Measurements from ENCODE around the gene PIM1. TPM values are rescaled to one million over a fixed set of nuclear protein-coding genes. Genes with fewer than 3 reads are reported as not detected.

The PIM1 gene
- total RNA-seq, 1 donor from 2014 or later = 9.1 TPM

DNA sequence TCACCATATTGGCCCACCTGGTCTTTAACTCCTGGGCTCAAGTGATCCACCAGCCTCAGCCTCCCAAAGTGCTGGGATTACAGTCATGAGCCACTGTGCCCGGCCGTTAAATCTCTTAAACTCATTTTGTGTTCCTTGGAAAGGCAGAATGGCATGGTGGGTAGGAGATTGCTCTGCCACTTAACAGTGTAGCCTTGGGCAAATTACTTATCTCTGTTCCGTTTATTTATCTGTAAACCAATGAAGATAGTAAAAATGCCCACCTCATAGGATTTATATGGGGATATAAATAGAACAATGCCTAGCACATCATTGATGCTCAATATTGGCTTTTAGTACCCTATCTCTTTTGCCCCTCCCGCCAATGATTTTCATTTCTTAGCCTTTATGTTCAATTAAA lies 7.2 kb upstream of the PIM1 start:
- no peaks in the 10 kb centered on the region for H3K79me2 ChIP-seq (ENCODE audit: low read depth)
- H3K27me3 ChIP-seq = no peaks in the 10 kb centered on the region
- Mint-ChIP-seq H3K27ac (no peak overlapping the region), H3K4me1 (peaks cover 10% of the 10 kb centered on the region), H3K4me3 (no peak overlapping the region), H3K36me3 (no peaks in the 10 kb centered on the region), H3K9me3 (no peaks in the 10 kb centered on the region), H3K27me3 (ENCODE audit: insufficient read depth, low read depth) (peaks cover 12% of the 10 kb centered on the region)
- H4K20me1 ChIP-seq (ENCODE audit: low read depth) = no peaks in the 10 kb centered on the region
- no peaks in the 10 kb centered on the region for H3K36me3 ChIP-seq
- H3K9ac ChIP-seq = no peak overlapping the region
- H2AFZ ChIP-seq (replicated peaks) = no peak overlapping the region
- peaks cover 3% of the 10 kb centered on the region for H3K4me1 ChIP-seq
- TF ChIP-seq EZH2 (IDR thresholded peaks at IDR 0.05) (no peak), EZH2phosphoT487 (IDR thresholded peaks at IDR 0.05) (no peak)
- TF ChIP-seq, protein P1, sequence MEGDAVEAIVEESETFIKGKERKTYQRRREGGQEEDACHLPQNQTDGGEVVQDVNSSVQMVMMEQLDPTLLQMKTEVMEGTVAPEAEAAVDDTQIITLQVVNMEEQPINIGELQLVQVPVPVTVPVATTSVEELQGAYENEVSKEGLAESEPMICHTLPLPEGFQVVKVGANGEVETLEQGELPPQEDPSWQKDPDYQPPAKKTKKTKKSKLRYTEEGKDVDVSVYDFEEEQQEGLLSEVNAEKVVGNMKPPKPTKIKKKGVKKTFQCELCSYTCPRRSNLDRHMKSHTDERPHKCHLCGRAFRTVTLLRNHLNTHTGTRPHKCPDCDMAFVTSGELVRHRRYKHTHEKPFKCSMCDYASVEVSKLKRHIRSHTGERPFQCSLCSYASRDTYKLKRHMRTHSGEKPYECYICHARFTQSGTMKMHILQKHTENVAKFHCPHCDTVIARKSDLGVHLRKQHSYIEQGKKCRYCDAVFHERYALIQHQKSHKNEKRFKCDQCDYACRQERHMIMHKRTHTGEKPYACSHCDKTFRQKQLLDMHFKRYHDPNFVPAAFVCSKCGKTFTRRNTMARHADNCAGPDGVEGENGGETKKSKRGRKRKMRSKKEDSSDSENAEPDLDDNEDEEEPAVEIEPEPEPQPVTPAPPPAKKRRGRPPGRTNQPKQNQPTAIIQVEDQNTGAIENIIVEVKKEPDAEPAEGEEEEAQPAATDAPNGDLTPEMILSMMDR (IDR thresholded peaks at IDR 0.05) = no peak
- H3K4me3 ChIP-seq = no peak overlapping the region
- H3K4me2 ChIP-seq = no peak overlapping the region
- no peak overlapping the region for H3K27ac ChIP-seq
- no peaks in the 10 kb centered on the region for H3K9me3 ChIP-seq (ENCODE audit: low read depth)
- no peak for DNase-seq (ENCODE audit: low spot score)
- peaks cover 6% of the 10 kb centered on the region for H3F3A ChIP-seq (ENCODE audit: low read depth)

DNA sequence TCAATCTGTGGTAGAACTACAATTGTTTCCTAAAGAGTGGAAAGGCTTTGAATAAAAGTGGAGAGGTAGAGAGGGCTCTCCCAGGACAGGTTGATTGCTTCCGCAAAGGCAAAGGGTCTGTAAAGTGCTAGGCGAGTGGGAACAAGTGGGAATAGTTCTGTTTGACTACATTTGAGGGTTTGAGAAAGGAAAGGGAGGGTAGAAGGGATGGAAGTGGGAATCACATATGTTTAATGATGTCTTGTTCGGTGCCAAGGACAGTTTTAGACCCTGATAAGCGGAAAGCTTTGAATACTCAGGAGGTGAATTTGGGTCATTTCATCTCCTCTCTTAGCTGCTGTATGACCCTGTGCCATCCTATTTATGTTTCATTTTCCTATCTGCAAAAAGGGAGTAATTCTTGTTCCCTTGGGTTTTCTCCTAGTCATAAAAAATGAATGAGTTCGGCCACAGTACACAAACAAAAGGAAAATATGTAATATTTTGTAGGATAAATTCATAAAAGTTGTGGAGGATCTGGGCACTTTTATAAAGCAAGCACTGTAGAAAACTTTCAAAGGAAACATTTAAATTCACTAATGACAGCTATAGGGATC lies 1.7 kb upstream of the PIM1 start:
- Histone ChIP-seq H3K9ac (no peak overlapping the region), H3K4me3 (peak overlapping the region; percentile 54), H3F3A (ENCODE audit: low read depth) (peaks cover 32% of the 10 kb centered on the region), H3K27ac (no peak overlapping the region), H3K27me3 (peaks cover 12% of the 10 kb centered on the region), H3K4me1 (peaks cover 19% of the 10 kb centered on the region), H2AFZ (replicated peaks) (no peak overlapping the region), H3K36me3 (peaks cover under 1% of the 10 kb centered on the region), H3K9me3 (ENCODE audit: low read depth) (no peaks in the 10 kb centered on the region), H3K79me2 (ENCODE audit: low read depth) (peaks cover 32% of the 10 kb centered on the region), H3K4me2 (peak overlapping the region; percentile 79), H4K20me1 (ENCODE audit: low read depth) (peaks cover 23% of the 10 kb centered on the region)
- TF ChIP-seq EZH2phosphoT487 (IDR thresholded peaks at IDR 0.05) (no peak), EZH2 (IDR thresholded peaks at IDR 0.05) (no peak)
- TF ChIP-seq, protein P1 (IDR thresholded peaks at IDR 0.05) = no peak
- H3K4me3 Mint-ChIP-seq = peak overlapping the region; percentile 94
- no peaks in the 10 kb centered on the region for H3K36me3 Mint-ChIP-seq
- H3K27ac Mint-ChIP-seq = peak overlapping the region; percentile 6
- H3K9me3 Mint-ChIP-seq = no peaks in the 10 kb centered on the region
- H3K4me1 Mint-ChIP-seq = peaks cover 30% of the 10 kb centered on the region
- peaks cover 20% of the 10 kb centered on the region for H3K27me3 Mint-ChIP-seq (ENCODE audit: insufficient read depth, low read depth)
- DNase-seq (ENCODE audit: low spot score) = peak; percentile 12

DNA sequence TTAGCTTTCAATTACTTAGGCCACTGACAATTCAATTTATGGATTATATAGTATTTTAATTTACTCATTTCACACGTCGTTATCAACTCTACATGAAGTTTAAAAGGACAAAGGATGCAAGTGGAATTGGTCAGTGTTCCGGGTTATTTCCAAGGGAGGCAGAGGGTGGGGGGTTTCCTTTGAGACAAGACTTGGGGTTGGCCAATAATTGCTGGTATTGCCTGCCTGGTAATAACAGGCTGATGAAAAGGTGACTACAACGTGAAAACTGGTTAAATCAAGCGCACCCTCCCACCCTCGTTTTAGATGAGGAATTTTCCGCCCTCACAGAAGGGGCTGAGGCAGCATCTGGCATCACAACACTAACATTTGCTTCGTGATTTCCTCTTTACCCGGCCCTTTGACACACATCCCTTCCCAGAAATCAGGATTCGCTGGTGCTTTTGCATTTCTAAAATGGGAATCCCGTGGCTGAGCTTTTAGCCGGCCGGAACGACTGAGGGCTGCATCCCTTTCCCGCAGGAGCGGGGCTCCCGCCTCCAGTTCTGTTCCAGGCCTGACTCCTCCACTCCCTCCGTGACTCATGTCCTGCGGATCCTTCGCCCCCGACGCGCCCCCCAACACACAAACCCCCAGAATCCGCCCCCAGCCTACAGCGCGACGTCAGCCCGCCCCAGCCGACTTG lies 999 bp upstream of the PIM1 start:
- TF ChIP-seq EZH2 (IDR thresholded peaks at IDR 0.05) (no peak), EZH2phosphoT487 (IDR thresholded peaks at IDR 0.05) (no peak)
- TF ChIP-seq, protein P1 (IDR thresholded peaks at IDR 0.05) = no peak
- Histone ChIP-seq H4K20me1 (ENCODE audit: low read depth) (peaks cover 23% of the 10 kb centered on the region), H3K4me2 (peak overlapping the region; percentile 79), H3K27ac (no peak overlapping the region), H3K9me3 (ENCODE audit: low read depth) (no peaks in the 10 kb centered on the region), H3K27me3 (peaks cover 12% of the 10 kb centered on the region), H3K4me1 (peaks cover 16% of the 10 kb centered on the region), H3K79me2 (ENCODE audit: low read depth) (peaks cover 35% of the 10 kb centered on the region), H3K36me3 (peaks cover 3% of the 10 kb centered on the region), H3F3A (ENCODE audit: low read depth) (peaks cover 32% of the 10 kb centered on the region), H2AFZ (replicated peaks) (peak overlapping the region; percentile 6), H3K4me3 (peak overlapping the region; percentile 54), H3K9ac (peak overlapping the region; percentile 70)
- peaks cover 27% of the 10 kb centered on the region for H3K4me1 Mint-ChIP-seq
- H3K9me3 Mint-ChIP-seq = no peaks in the 10 kb centered on the region
- peak overlapping the region; percentile 99 for H3K27ac Mint-ChIP-seq
- peaks cover 20% of the 10 kb centered on the region for H3K27me3 Mint-ChIP-seq (ENCODE audit: insufficient read depth, low read depth)
- no peaks in the 10 kb centered on the region for H3K36me3 Mint-ChIP-seq
- no peak for DNase-seq (ENCODE audit: low spot score)
- H3K4me3 Mint-ChIP-seq = peak overlapping the region; percentile 94
